ENCODE data around the gene C1QTNF6. TPM values are rescaled to one million over a fixed set of nuclear protein-coding genes. Genes with fewer than 3 reads are reported as not detected.

The C1QTNF6 gene
- total RNA-seq, 4 donors from 2014 or later: 0.83 to 2.9 (median 1.3) TPM

DNA sequence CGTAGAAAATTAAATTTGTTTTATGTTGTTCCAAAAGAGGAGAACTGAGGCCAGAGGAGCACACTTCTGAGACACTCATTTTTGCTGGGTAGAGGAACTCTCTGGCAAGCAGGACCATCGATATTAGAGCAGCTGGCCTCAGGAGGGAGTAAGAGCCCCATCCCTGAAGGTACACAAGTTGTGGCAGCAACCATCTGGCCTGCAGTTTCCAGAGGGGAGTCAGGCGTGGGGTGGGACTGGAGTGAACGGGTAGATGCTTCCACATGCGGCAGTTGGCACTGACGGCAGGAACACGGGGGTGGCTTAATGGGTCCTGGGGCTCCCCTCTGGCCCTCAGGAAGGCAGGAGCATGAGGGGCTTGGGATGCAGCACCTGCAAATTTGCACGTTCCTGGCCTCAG is 37.4 kb upstream of the C1QTNF6 start:
- no peaks in the 10 kb centered on the region for H3K9me3 ChIP-seq
- H3K27me3 ChIP-seq: peaks cover 0 to 49% (median 0%) of the 10 kb centered on the region in 4 donors
- intact Hi-C loops (cut with DNase I): no loop called here
- no peak for DNase-seq (ENCODE audit: extremely low spot score)
- H3K4me1 ChIP-seq: peaks cover 0 to 13% (median 8%) of the 10 kb centered on the region in 4 donors
- H3K36me3 ChIP-seq: no peaks in the 10 kb centered on the region
- no peak for TF ChIP-seq POLR2AphosphoS5 (IDR thresholded peaks at IDR 0.05)
- TF ChIP-seq POLR2A (IDR thresholded peaks at IDR 0.05; ENCODE audit: low read depth): no peak
- TF ChIP-seq, protein P1, sequence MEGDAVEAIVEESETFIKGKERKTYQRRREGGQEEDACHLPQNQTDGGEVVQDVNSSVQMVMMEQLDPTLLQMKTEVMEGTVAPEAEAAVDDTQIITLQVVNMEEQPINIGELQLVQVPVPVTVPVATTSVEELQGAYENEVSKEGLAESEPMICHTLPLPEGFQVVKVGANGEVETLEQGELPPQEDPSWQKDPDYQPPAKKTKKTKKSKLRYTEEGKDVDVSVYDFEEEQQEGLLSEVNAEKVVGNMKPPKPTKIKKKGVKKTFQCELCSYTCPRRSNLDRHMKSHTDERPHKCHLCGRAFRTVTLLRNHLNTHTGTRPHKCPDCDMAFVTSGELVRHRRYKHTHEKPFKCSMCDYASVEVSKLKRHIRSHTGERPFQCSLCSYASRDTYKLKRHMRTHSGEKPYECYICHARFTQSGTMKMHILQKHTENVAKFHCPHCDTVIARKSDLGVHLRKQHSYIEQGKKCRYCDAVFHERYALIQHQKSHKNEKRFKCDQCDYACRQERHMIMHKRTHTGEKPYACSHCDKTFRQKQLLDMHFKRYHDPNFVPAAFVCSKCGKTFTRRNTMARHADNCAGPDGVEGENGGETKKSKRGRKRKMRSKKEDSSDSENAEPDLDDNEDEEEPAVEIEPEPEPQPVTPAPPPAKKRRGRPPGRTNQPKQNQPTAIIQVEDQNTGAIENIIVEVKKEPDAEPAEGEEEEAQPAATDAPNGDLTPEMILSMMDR (IDR thresholded peaks at IDR 0.05): no peak
- no peak for TF ChIP-seq EP300 (IDR thresholded peaks at IDR 0.05)
- H3K4me3 ChIP-seq: no peak overlapping the region
- WGBS: 58% methylated on average over 8 of the region's 8 CpGs
- no peak overlapping the region for H3K27ac ChIP-seq (replicated peaks in 1 of 4)

DNA sequence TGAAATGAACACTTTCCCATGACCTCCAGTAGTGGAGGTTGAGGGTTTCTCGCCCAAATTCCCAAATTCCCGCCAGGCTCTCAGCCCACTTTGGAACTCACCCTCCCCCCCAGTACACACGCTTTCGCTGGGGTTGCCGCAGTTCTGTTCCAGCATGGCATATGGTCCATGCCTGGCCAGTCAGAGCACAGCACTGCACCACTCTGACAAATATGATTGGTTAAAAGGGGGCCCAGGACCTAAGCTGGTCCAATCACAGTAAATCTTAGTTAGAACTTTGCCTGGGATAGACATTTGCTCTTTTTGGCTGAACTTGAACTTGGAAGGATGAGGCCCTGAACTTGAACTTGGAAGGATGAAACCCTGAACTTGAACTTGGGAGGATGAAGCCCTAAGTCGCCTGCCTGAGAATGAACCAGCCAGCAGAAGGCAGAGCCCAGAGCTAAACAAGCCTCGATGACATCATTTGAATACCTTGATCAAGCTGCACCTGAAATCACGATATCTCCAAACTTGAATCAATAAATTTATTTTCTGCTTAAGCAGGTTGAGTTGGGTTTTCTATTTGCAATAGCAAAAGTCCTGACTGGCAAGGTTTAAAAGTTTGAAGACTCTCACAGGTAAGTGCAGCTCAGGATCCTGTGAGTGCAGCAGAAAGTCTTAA is 36.8 kb upstream of the C1QTNF6 start:
- Histone ChIP-seq H3K27me3 (peaks cover 0 to 47% (median 0%) of the 10 kb centered on the region in 4 donors), H3K9me3 (no peaks in the 10 kb centered on the region), H3K36me3 (no peaks in the 10 kb centered on the region), H3K27ac (replicated peaks in 1 of 4) (no peak overlapping the region), H3K4me1 (peaks cover 0 to 13% (median 7%) of the 10 kb centered on the region in 4 donors), H3K4me3 (no peak overlapping the region)
- DNase-seq (ENCODE audit: extremely low spot score): no peak
- intact Hi-C loops (cut with DNase I): no loop called here
- 67% methylated on average over 8 of the region's 8 CpGs for WGBS
- TF ChIP-seq POLR2A (IDR thresholded peaks at IDR 0.05; ENCODE audit: low read depth) (no peak), POLR2AphosphoS5 (IDR thresholded peaks at IDR 0.05) (no peak), EP300 (IDR thresholded peaks at IDR 0.05) (no peak)
- TF ChIP-seq, protein P1 (IDR thresholded peaks at IDR 0.05): no peak

DNA sequence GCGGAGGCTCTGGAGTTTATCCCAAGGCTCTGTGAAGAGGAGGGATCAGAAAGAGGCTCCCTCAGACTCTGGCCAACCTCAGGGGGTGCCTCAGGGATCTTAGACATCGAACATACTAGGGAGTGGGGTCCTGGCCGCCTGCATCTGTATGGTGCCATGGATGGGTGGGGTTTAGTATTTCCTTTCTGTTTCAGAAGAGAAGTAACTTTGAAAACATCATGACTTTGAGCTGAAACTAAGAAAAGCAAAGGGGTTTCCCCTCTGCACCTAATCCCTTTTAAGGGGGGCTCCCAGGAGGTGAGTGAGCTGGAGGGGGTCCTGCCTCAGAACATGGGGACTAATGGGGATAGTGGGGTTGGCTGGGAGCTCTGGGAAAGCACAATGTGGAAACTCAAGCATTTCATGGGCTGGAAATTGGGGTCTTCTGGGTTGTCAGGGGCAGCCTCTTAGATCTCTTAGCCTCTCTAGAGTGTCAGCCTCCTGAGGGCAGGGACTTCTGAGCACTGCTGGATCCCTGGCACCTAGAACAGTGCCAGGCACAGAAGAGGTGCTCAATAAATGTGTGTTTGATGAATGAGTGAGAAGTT is 36.0 kb upstream of the C1QTNF6 start:
- Histone ChIP-seq H3K27me3 (peaks cover 0 to 44% (median 0%) of the 10 kb centered on the region in 4 donors), H3K4me3 (no peak overlapping the region), H3K36me3 (no peaks in the 10 kb centered on the region), H3K4me1 (peaks cover 0 to 4% (median 0%) of the 10 kb centered on the region in 4 donors), H3K9me3 (no peaks in the 10 kb centered on the region), H3K27ac (replicated peaks in 1 of 4) (no peak overlapping the region)
- TF ChIP-seq POLR2AphosphoS5 (IDR thresholded peaks at IDR 0.05): no peak
- TF ChIP-seq EP300 (IDR thresholded peaks at IDR 0.05): no peak
- no peak for TF ChIP-seq POLR2A (IDR thresholded peaks at IDR 0.05; ENCODE audit: low read depth)
- TF ChIP-seq, protein P1 (IDR thresholded peaks at IDR 0.05): no peak
- intact Hi-C loops (cut with DNase I): no loop called here
- DNase-seq (ENCODE audit: extremely low spot score): no peak
- whole genome bisulfite sequencing: 67% methylated on average over 3 of the region's 3 CpGs

DNA sequence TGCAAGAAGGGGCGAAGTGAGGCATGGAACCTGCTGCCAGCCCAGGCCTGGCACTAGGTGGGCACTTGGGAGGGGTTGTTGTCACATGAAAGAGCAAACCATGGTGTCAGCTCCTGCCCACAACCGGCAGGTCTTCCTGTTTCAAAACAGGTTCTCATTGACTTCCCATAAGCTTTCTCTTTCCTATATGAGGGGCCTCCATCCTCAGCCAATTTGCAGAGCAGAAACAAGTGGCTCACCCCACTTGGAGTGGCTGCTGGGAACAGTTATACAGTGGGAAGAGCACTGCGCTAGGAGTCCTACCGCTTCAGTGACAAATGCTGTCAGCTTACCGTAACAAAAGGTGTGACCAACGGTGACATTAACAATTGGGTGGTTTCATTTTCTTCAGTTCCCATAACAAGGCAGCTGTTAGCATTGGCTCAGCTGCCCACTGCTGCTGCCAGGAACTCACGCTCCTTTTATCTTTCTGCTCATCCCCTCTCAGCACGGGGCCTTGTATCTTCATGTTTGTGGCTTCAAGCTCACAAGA is 34.5 kb upstream of the C1QTNF6 start:
- no peaks in the 10 kb centered on the region for H3K4me1 ChIP-seq
- DNase-seq (ENCODE audit: extremely low spot score): no peak
- intact Hi-C loops (cut with DNase I): no loop called here
- no peaks in the 10 kb centered on the region for H3K36me3 ChIP-seq
- TF ChIP-seq, protein P1 (IDR thresholded peaks at IDR 0.05): no peak
- TF ChIP-seq POLR2A (IDR thresholded peaks at IDR 0.05; ENCODE audit: low read depth) (no peak), POLR2AphosphoS5 (IDR thresholded peaks at IDR 0.05) (no peak), EP300 (IDR thresholded peaks at IDR 0.05) (no peak)
- H3K27me3 ChIP-seq: peaks cover 0 to 41% (median 0%) of the 10 kb centered on the region in 4 donors
- H3K27ac ChIP-seq (replicated peaks in 1 of 4): no peak overlapping the region
- H3K4me3 ChIP-seq: no peak overlapping the region
- 80% methylated on average over 8 of the region's 8 CpGs for WGBS
- no peaks in the 10 kb centered on the region for H3K9me3 ChIP-seq
